Heart left ventricle (tissue), 13 donors: ENCODE data around the gene DHRS12.

Source experiments
- POLR2A ChIP-seq, 2 donors: fragments of 450-650 bp; IDR thresholded peaks; one replicate each; pipeline ENCODE4 v1.6.1; 2017; ENCODE audit warnings: antibody characterized with exemption in 2 of 2, mild to moderate bottlenecking in 2 of 2, moderate library complexity in 2 of 2
- TF ChIP-seq, protein P1 (sequence below), 12 donors: fragments of 200-600 bp; sonication (generic) in 4 of 12; IDR thresholded peaks; one replicate each; pipeline versions ENCODE4 v1.5.0 to v1.8.0; 2018 to 2022; ENCODE audit warnings: antibody characterized with exemption in 12 of 12, mild to moderate bottlenecking in 5 of 12
- donor health status: ischemic (EF 13 %, LVEDD 7.1; RV severe dilation, severe dysfunction).
- donor health status: DM: no; HTN: yes; CAD: no.
- donor health status: DM: no; HTN: no; CAD: no.
- donor health status: ischemic (EF 25% LVEDD 6.9; RV normal size, moderate dysfunction).
- donor health status: ischemic (EF 25% LVEDD 5.7; RV mildly dilated, moderate dysfunction).
- donor health status: ischemic (EF 35%, LVEDD 5.7; RV mildly dilated, moderate dysfunction).
- donor health status: nonischemic (EF 11% LVEDD 7.7; RV severe dilation, severe dysfunction).
- donor health status: DM: yes; HTN: yes; CAD: no.
- donor health status: PGD.
- donor health status: ischemic (EF 29% LVEDD 5.4; RV normal size, mild dysfunction).
- donor health status: nonischemic (EF 23%, LVEDD 6.1; RV moderate dilation, normal function).

DNA sequence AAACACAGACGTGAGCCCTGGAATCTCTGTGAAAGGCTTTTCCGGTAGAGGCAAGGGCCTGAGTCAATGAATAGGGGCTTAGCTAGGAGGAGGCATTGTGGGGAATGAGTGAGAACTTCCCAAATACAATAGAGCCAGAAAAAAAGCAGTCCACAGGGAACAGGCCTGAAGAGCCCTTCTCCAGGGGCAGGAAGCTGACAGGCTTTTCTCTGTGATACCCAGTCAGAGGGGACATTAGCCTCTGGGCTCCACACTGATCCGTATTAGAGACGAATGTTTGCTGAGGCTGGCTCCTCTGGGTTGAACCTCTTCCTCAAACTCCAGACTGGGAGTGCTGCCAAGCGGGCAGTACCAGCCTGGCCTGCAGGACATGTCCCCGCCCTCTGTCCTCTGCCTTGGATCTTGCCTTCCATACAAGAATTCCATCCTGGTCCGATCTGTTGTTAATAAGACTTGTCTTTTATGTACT is 2.3 kb downstream of the DHRS12 start:
- TF ChIP-seq, protein P1, sequence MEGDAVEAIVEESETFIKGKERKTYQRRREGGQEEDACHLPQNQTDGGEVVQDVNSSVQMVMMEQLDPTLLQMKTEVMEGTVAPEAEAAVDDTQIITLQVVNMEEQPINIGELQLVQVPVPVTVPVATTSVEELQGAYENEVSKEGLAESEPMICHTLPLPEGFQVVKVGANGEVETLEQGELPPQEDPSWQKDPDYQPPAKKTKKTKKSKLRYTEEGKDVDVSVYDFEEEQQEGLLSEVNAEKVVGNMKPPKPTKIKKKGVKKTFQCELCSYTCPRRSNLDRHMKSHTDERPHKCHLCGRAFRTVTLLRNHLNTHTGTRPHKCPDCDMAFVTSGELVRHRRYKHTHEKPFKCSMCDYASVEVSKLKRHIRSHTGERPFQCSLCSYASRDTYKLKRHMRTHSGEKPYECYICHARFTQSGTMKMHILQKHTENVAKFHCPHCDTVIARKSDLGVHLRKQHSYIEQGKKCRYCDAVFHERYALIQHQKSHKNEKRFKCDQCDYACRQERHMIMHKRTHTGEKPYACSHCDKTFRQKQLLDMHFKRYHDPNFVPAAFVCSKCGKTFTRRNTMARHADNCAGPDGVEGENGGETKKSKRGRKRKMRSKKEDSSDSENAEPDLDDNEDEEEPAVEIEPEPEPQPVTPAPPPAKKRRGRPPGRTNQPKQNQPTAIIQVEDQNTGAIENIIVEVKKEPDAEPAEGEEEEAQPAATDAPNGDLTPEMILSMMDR (IDR thresholded peaks at IDR 0.05): no peak
- TF ChIP-seq POLR2A (IDR thresholded peaks at IDR 0.05): no peak
